ENCODE measurements around the gene NCOA1. TPM values are rescaled to one million over a fixed set of nuclear protein-coding genes. Genes with fewer than 3 reads are reported as not detected.

NCOA1 gene
- total RNA-seq, 4 donors from 2014 or later = 33.9 to 91.2 (median 60.1) TPM

- no peak overlapping the region for H3K4me3 ChIP-seq
- intact Hi-C loops (cut with DNase I; ENCODE audit: low total_unique reads) = no loop called here
- DNase-seq (no peak), ATAC-seq (peak; percentile 51 to 65)
- H3K4me1 ChIP-seq = peaks cover 22 to 33% of the 10 kb centered on the region in 2 donors
- no peaks in the 10 kb centered on the region for H3K36me3 ChIP-seq
- in situ Hi-C loops (cut with MboI; ENCODE audit: low sequenced_read_pairs in 4 of 4) = no loop called here
- no peak for TF ChIP-seq POLR2A (IDR thresholded peaks at IDR 0.05)
- TF ChIP-seq, protein P1, sequence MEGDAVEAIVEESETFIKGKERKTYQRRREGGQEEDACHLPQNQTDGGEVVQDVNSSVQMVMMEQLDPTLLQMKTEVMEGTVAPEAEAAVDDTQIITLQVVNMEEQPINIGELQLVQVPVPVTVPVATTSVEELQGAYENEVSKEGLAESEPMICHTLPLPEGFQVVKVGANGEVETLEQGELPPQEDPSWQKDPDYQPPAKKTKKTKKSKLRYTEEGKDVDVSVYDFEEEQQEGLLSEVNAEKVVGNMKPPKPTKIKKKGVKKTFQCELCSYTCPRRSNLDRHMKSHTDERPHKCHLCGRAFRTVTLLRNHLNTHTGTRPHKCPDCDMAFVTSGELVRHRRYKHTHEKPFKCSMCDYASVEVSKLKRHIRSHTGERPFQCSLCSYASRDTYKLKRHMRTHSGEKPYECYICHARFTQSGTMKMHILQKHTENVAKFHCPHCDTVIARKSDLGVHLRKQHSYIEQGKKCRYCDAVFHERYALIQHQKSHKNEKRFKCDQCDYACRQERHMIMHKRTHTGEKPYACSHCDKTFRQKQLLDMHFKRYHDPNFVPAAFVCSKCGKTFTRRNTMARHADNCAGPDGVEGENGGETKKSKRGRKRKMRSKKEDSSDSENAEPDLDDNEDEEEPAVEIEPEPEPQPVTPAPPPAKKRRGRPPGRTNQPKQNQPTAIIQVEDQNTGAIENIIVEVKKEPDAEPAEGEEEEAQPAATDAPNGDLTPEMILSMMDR (IDR thresholded peaks at IDR 0.05 in 4 of 5, conservative IDR thresholded peaks at IDR 0.05 in 1 of 5) = no peak
- H3K9me3 ChIP-seq = no peaks in the 10 kb centered on the region
- H3K27me3 ChIP-seq = no peaks in the 10 kb centered on the region
- peak overlapping the region; percentile 60 to 82 (median 70) for H3K27ac ChIP-seq
Measured at GRCh38 chr2:24652265-24653182, 161.5 kb downstream of the NCOA1 start.

GRCh38 chr2:24657818-24658217 lies 166.8 kb downstream of the NCOA1 start:
- peak overlapping the region in 2 of 4 donors; percentile 13 to 24 for H3K4me3 ChIP-seq

GRCh38 chr2:24658531-24659202 lies 167.6 kb downstream of the NCOA1 start:
- Histone ChIP-seq H3K9me3 (no peaks in the 10 kb centered on the region), H3K4me1 (peaks cover 31 to 60% of the 10 kb centered on the region in 2 donors), H3K27ac (peak overlapping the region; percentile 85 to 89 (median 87)), H3K27me3 (no peaks in the 10 kb centered on the region), H3K4me3 (peak overlapping the region in 3 of 4 donors; percentile 7 to 24 (median 13)), H3K36me3 (no peaks in the 10 kb centered on the region)
- DNase-seq = peak; percentile 86 to 89
- TF ChIP-seq, protein P1 (IDR thresholded peaks at IDR 0.05 in 4 of 5, conservative IDR thresholded peaks at IDR 0.05 in 1 of 5) = no peak
- TF ChIP-seq POLR2A (IDR thresholded peaks at IDR 0.05) = peak in 1 of 2 donors; percentile 9
- ATAC-seq = peak; percentile 94 to 96
- in situ Hi-C loops (cut with MboI; ENCODE audit: low sequenced_read_pairs in 4 of 4) (no loop called here), intact Hi-C loops (cut with DNase I; ENCODE audit: low total_unique reads) (loop anchor here (2.0 kb wide), 3 partner anchors 44 to 168 kb away; partner anchors contain the start of gene NCOA1)

More at GRCh38 chr2:24657818-24658217, 166.8 kb downstream of the NCOA1 start:
- ATAC-seq = peak; percentile 81 to 87
- Histone ChIP-seq H3K27ac (peak overlapping the region; percentile 85 to 89 (median 87)), H3K36me3 (no peaks in the 10 kb centered on the region), H3K4me1 (peaks cover 35 to 63% of the 10 kb centered on the region in 2 donors), H3K9me3 (no peaks in the 10 kb centered on the region), H3K27me3 (no peaks in the 10 kb centered on the region)
- in situ Hi-C loops (cut with MboI; ENCODE audit: low sequenced_read_pairs in 4 of 4) (no loop called here), intact Hi-C loops (cut with DNase I; ENCODE audit: low total_unique reads) (loop anchor here (2.0 kb wide), 3 partner anchors 43 to 167 kb away; partner anchors contain the start of gene NCOA1)
- no peak for TF ChIP-seq POLR2A (IDR thresholded peaks at IDR 0.05)
- TF ChIP-seq, protein P1 (IDR thresholded peaks at IDR 0.05 in 4 of 5, conservative IDR thresholded peaks at IDR 0.05 in 1 of 5) = no peak
- DNase-seq = peak; percentile 59 to 61

DNA sequence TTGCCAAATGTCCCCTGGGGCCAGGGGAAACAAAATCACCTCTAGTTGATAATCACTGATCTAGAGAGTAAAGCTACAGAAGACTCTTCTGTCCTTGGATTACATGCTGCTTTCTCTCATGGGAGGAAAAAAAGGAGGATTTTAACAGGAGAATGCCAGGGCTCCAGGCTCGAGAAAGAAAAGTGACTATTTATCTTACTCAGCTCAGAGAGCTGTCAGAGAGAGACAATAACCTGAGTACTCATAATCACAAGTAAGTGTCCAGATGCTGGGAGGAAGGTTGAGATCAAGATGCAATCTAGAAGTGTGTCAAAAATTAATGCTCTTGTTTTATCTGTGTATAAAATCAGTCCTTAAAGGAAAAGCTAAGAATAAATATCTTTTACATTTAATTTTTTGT lies 168.8 kb downstream of the NCOA1 start:
- TF ChIP-seq, protein P1 (IDR thresholded peaks at IDR 0.05 in 4 of 5, conservative IDR thresholded peaks at IDR 0.05 in 1 of 5) = no peak
- no peak for TF ChIP-seq POLR2A (IDR thresholded peaks at IDR 0.05)
- H3K27ac ChIP-seq = peak overlapping the region; percentile 85 to 89 (median 87)
- peaks cover 27 to 67% of the 10 kb centered on the region in 2 donors for H3K4me1 ChIP-seq
- no peaks in the 10 kb centered on the region for H3K36me3 ChIP-seq
- no peak for ATAC-seq
- intact Hi-C loops (cut with DNase I; ENCODE audit: low total_unique reads) (loop anchor here (2.0 kb wide), 3 partner anchors 45 to 169 kb away; partner anchors contain the start of gene NCOA1), in situ Hi-C loops (cut with MboI; ENCODE audit: low sequenced_read_pairs in 4 of 4) (no loop called here)
- H3K4me3 ChIP-seq = no peak overlapping the region
- H3K9me3 ChIP-seq = no peaks in the 10 kb centered on the region
- no peak for DNase-seq
- H3K27me3 ChIP-seq = no peaks in the 10 kb centered on the region
